Measurements from ENCODE around the gene SMIM3. TPM values are rescaled to one million over a fixed set of nuclear protein-coding genes. Genes with fewer than 3 reads are reported as not detected.

Gene SMIM3
- total RNA-seq, 3 donors from 2014 or later (not counting 1 experiment from before 2014, with no cell fraction given): 7.0 to 9.4 (median 8.9) TPM

GRCh38 chr5:150765011-150765798 is 13.4 kb upstream of the SMIM3 start:
- Histone ChIP-seq H3K36me3 (ENCODE audit: control insufficient read depth, insufficient read depth, low read length) (no peaks in the 10 kb centered on the region), H3K4me3 (ENCODE audit: low read length) (no peak overlapping the region), H3K27me3 (ENCODE audit: control insufficient read depth, insufficient read depth, low read length) (no peaks in the 10 kb centered on the region), H3K9me3 (ENCODE audit: control insufficient read depth, insufficient read depth, low read length) (no peaks in the 10 kb centered on the region), H3K4me1 (ENCODE audit: control insufficient read depth, insufficient read depth, low read length) (no peaks in the 10 kb centered on the region), H3K27ac (ENCODE audit: low read length) (no peak overlapping the region)
- Mint-ChIP-seq H3K9me3 (no peaks in the 10 kb centered on the region), H3K36me3 (no peaks in the 10 kb centered on the region), H3K4me1 (no peaks in the 10 kb centered on the region), H3K27ac (no peak overlapping the region), H3K4me3 (no peak overlapping the region), H3K27me3 (ENCODE audit: low read depth in 2 of 2) (peaks cover 10 to 14% of the 10 kb centered on the region in 2 donors)
- TF ChIP-seq CTCF (IDR thresholded peaks at IDR 0.05): no peak
- intact Hi-C loops (cut with micrococcal nuclease): no loop called here
- 75% methylated on average over 2 of the region's 2 CpGs for WGBS (ENCODE audit: insufficient coverage)
- ATAC-seq (no peak), DNase-seq (no peak)

GRCh38 chr5:150765799-150766169 is 12.8 kb upstream of the SMIM3 start:
- TF ChIP-seq CTCF (IDR thresholded peaks at IDR 0.05): no peak
- ATAC-seq (no peak), DNase-seq (no peak)
- Histone ChIP-seq H3K36me3 (ENCODE audit: control insufficient read depth, insufficient read depth, low read length) (no peaks in the 10 kb centered on the region), H3K4me1 (ENCODE audit: control insufficient read depth, insufficient read depth, low read length) (no peaks in the 10 kb centered on the region), H3K9me3 (ENCODE audit: control insufficient read depth, insufficient read depth, low read length) (no peaks in the 10 kb centered on the region), H3K4me3 (ENCODE audit: low read length) (no peak overlapping the region), H3K27ac (ENCODE audit: low read length) (no peak overlapping the region), H3K27me3 (ENCODE audit: control insufficient read depth, insufficient read depth, low read length) (no peaks in the 10 kb centered on the region)
- Mint-ChIP-seq H3K4me3 (no peak overlapping the region), H3K27ac (no peak overlapping the region), H3K27me3 (ENCODE audit: low read depth in 2 of 2) (peaks cover 10 to 14% of the 10 kb centered on the region in 2 donors), H3K4me1 (no peaks in the 10 kb centered on the region), H3K9me3 (no peaks in the 10 kb centered on the region), H3K36me3 (no peaks in the 10 kb centered on the region)
- intact Hi-C loops (cut with micrococcal nuclease): no loop called here
- no CpG with 5 or more reads among the region's 1 CpG for WGBS (ENCODE audit: insufficient coverage)

GRCh38 chr5:150766251-150766650 is 12.3 kb upstream of the SMIM3 start:
- no peak for TF ChIP-seq CTCF (IDR thresholded peaks at IDR 0.05)
- intact Hi-C loops (cut with micrococcal nuclease): no loop called here
- no peak overlapping the region for H3K27ac ChIP-seq (ENCODE audit: low read length)
- Mint-ChIP-seq H3K27ac (no peak overlapping the region), H3K4me3 (no peak overlapping the region), H3K27me3 (ENCODE audit: low read depth in 2 of 2) (peaks cover 10 to 14% of the 10 kb centered on the region in 2 donors), H3K4me1 (no peaks in the 10 kb centered on the region), H3K9me3 (no peaks in the 10 kb centered on the region), H3K36me3 (no peaks in the 10 kb centered on the region)
- WGBS (ENCODE audit: insufficient coverage): 36% methylated on average over 2 of the region's 2 CpGs
- no peak for ATAC-seq
- no peak overlapping the region for H3K4me3 ChIP-seq (ENCODE audit: low read length)
- H3K4me1 ChIP-seq (ENCODE audit: control insufficient read depth, insufficient read depth, low read length): no peaks in the 10 kb centered on the region
- no peaks in the 10 kb centered on the region for H3K27me3 ChIP-seq (ENCODE audit: control insufficient read depth, insufficient read depth, low read length)
- H3K36me3 ChIP-seq (ENCODE audit: control insufficient read depth, insufficient read depth, low read length): no peaks in the 10 kb centered on the region
- no peaks in the 10 kb centered on the region for H3K9me3 ChIP-seq (ENCODE audit: control insufficient read depth, insufficient read depth, low read length)
- DNase-seq: no peak

Data from natural killer cell (primary cell).